Stimulated activated effector memory CD8-positive, alpha-beta T cell treated with anti-CD3 and anti-CD28 coated beads, Interleukin-12 subunit alpha, Interleukin-12 subunit beta, amount 100 ng/mL, for 72 hours (primary cell): ENCODE data around the gene OPRD1.
"Not testable (repeated sequence)": the region's sequence is repeated elsewhere in the genome, so short reads cannot be mapped to it uniquely, and the experiment has no call there.

Experiments used
- ATAC-seq: fragments of 150-1000 bp; cut with Tn5 transposase; 2 replicates; pipeline ENCODE4 v1.10.0; 2021
- DNase-seq, 2 donors: peaks; one replicate each; pipeline ENCODE4 v3.0.0; 2021 to 2022; ENCODE audit warnings: low spot score in 2 of 2
- H3K27ac Mint-ChIP-seq: one replicate; pipeline ENCODE4 v1.8.0; 2022; ENCODE audit warnings: mild to moderate bottlenecking, mixed read lengths
- H3K36me3 Mint-ChIP-seq: one replicate; pipeline ENCODE4 v1.8.0; 2022; ENCODE audit warnings: mild to moderate bottlenecking, mixed read lengths
- H3K4me1 Mint-ChIP-seq: one replicate; pipeline ENCODE4 v1.8.0; 2022; ENCODE audit warnings: mixed read lengths
- H3K4me3 Mint-ChIP-seq: one replicate; pipeline ENCODE4 v1.8.0; 2022; ENCODE audit warnings: mild to moderate bottlenecking, mixed read lengths
- H3K9me3 Mint-ChIP-seq: one replicate; pipeline ENCODE4 v1.8.0; 2022; ENCODE audit warnings: mixed read lengths

The OPRD1 gene

DNA sequence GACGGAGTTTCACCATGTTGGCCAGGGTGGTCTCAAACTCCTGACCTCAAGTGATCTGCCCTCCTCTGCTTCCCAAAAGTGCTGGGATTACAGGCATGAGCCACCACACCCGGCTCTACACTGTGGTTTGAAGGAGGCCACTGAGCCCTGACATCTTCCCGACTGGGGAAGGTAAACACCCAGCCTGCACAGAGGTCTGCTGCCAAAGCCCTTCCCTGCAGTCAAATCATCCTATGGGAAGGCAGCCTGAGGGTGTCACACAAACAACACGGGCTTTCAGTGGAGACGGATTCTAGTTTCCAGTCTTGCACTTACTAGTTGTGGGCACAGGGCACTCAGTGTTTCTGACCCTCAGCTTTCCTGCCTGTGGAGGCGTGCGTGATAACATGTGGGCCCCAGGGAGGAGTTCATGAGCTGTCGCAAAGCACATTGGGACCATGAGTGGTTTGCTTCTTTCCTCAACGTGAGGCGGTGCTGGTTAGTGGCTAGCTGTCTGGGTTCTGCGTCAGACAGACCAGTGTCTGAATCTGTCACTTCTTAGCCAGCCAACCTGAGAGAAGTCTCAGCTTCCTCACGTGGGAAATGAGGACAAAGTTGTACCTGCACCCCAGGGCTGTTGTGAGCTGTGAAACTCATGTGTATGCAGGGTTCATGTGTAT lies 21.5 kb upstream of the OPRD1 start:
- Mint-ChIP-seq H3K27ac (no peak overlapping the region), H3K36me3 (no peaks in the 10 kb centered on the region), H3K9me3 (no peaks in the 10 kb centered on the region), H3K4me1 (peaks cover 4% of the 10 kb centered on the region), H3K4me3 (no peak overlapping the region)
- ATAC-seq (no peak), DNase-seq (no peak)

DNA sequence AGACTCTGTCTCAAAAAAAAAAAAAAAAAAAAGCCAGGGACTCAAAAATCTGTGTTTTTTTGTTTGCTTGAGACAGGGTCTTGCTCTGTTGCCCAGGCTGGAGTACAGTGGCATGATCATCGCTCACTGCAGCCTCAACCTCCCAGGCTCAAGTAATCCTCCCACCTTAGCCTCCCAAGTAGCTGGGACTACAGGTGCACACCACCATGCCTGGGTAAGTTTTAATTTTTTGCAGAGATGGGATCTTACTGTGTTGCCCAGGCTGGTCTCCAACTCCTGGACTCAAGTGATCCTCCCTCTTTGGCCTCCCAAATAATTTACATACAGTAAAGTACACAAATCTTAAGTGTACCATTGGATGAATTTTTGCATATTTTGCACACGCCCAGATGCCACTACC lies 20.0 kb upstream of the OPRD1 start:
- not testable (repeated sequence) for DNase-seq, H3K27ac Mint-ChIP-seq, H3K4me3 Mint-ChIP-seq, ATAC-seq, H3K9me3 Mint-ChIP-seq, H3K36me3 Mint-ChIP-seq, H3K4me1 Mint-ChIP-seq

DNA sequence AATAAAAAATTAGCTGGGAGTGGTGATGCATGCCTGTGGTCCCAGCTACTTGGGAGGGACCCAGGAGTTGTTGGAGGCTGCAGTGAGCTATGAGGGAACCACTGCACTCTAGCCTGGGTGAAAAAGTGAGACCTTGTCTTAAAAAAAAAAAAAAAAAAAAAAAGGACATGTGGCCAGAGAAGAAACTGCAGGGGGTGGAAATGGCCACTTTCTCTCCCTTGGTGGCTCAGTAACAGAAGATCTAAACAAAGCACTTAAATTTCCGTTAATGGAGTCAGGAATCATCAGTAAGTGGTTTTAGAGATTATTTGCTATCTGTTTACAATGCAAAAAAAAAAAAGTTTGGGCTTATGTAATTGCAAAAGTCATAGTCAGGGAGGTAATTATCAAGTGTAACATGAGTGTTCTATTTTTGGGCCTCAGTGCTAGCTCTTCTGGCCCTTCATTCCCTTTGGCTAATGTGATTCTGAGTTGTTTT lies 19.3 kb upstream of the OPRD1 start:
- Mint-ChIP-seq H3K27ac (no peak overlapping the region), H3K36me3 (no peaks in the 10 kb centered on the region), H3K9me3 (no peaks in the 10 kb centered on the region), H3K4me1 (no peaks in the 10 kb centered on the region), H3K4me3 (no peak overlapping the region)
- no peak for ATAC-seq
- no peak for DNase-seq

DNA sequence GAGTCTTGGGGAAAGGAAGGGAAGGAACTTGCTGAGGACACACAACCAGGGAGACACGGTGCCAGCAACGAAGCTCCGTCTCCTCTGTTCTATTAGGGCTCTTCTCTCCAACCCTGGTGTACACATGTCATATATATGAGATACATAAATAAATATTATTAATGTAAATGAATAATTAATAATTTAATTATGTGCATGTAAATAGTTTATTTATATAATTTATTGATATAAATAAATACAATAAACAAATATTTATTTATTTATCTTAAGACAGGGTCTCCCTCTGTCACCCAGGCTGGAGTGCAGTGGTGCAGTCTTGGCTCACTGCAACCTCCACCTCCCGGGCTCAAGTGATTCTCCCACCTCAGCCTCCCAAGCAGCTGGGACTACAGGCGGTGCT lies 17.4 kb upstream of the OPRD1 start:
- H3K36me3 Mint-ChIP-seq: not testable (repeated sequence)

DNA sequence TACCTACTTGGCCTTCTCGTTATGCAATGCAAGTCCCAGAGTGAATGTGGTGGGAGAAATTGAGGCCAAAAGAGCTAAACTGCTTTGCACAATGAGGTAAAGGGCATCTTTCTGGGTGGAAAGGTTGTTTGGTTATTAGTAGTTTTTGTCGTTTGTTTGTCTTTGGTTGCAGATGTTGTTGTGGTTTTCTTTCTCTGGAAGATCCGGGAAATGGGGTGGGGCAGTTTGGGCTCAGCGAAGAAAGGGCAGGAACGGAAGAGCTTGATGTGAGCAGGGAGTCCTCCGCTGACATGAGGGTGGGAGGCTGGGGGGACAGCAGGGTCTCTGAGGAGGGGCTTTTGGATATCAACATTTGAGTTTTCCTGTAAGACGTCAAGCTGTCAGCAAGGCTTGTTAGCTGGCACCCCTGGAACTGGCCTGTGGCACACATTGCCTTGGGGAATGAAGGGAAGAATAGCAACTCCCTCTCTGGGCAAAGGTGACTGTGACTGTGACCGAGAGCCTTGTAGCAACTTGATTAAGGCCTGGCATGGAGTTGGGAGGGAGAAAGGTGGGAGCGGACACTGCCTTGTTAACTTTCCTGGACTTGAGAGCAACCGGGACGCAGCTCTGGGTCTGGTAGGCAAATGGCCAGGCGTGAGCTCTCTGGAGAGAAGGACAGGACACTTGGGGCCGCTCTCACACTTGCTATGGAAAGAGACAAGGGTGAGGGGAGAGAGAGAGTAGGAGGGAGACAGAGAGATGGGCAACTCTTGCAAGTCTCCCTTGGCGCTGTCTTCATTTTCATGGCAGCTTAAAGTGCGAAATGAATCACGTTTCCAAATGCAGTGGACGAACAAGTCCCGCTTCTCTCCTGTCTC lies 15.4 kb upstream of the OPRD1 start:
- Mint-ChIP-seq H3K4me3 (no peak overlapping the region), H3K4me1 (no peaks in the 10 kb centered on the region), H3K36me3 (no peaks in the 10 kb centered on the region), H3K27ac (no peak overlapping the region), H3K9me3 (no peaks in the 10 kb centered on the region)
- no peak for DNase-seq
- no peak for ATAC-seq

More for the DNA sequence above, 17.4 kb upstream of the OPRD1 start:
- H3K4me3 Mint-ChIP-seq, H3K9me3 Mint-ChIP-seq, ATAC-seq, H3K4me1 Mint-ChIP-seq, H3K27ac Mint-ChIP-seq, DNase-seq: not testable (repeated sequence)

DNA sequence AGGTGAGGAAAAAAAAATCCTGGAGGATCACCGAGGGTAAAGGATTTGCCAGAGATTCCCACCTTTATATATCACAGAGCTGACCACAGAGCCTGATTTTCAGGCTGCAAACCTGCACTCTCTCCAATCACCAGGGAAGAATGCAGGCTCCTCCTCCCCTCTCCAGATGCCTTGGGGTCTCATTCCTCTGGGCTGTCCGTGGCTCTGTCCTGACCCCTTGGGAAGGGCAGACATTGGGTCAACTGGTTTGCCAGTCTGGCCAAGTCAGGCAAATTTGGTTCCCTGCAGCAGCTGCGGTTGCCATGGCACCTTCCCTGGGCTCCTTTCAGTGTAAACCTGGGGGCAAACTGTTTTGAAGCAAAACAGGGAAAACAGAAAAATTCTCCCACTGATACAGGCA lies 11.6 kb upstream of the OPRD1 start:
- Mint-ChIP-seq H3K9me3 (no peaks in the 10 kb centered on the region), H3K4me1 (no peaks in the 10 kb centered on the region), H3K27ac (no peak overlapping the region), H3K36me3 (no peaks in the 10 kb centered on the region), H3K4me3 (no peak overlapping the region)
- ATAC-seq (no peak), DNase-seq (no peak)

DNA sequence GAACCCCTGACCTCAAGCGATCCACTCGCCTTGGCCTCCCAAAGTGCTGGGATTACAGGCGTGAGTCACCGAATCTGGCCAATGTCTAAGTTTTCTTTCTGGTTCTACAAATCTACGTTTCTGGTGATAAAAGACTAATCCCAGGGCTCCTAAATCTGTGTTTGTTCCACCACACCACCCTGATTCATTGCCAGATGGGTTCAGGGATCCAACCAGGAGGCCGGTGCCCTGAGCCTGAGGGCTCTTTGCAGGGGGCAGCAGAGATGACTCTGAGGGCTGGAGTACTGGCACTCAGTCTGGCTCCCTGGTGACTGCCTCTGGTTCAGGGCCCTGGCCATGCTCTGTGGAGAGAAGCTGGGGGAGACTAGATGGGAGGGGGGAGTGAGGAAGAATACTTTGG lies 10.5 kb upstream of the OPRD1 start:
- H3K27ac Mint-ChIP-seq: no peak overlapping the region
- H3K4me1 Mint-ChIP-seq: no peaks in the 10 kb centered on the region
- ATAC-seq (no peak), DNase-seq (no peak)
- no peaks in the 10 kb centered on the region for H3K9me3 Mint-ChIP-seq
- H3K36me3 Mint-ChIP-seq: no peaks in the 10 kb centered on the region
- H3K4me3 Mint-ChIP-seq: no peak overlapping the region

DNA sequence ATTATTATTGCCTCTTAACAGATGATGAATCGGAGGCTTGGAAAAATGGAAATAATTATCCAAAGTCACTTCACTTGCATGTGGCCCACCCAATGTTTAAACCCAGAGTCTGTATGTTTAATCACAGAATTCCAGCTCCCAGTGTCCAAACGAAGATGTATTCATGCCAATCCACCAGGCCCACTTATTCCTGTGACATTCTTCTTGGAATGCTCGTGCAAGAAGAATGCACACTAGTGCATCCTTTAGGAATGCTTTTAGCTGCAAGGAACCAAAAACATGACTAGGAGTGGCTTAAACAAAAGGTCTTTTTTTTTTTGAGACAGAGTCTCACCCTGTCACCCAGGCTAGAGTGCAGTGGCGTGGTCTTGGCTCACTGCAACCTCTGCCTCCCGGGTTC lies 8.9 kb upstream of the OPRD1 start:
- ATAC-seq: no peak

DNA sequence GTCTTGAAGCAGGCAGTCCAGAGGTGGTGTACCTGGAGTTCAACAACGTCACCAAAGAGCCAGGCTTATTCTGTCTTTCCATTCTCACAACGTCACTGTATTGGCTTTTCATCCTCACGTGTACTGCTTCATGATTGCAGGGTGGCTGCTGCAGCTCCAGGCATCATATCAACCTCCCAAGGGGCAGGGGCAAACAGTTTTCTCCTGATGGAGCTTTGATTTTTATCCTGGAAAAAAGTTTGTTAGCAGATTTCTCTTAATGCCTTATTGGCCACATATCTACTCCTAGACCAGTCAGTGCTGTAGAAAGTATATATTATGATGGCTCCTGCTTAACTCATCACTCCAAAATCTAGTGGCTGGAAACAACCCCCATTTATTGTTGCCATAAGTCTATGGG lies 8.3 kb upstream of the OPRD1 start:
- Mint-ChIP-seq H3K4me3 (no peak overlapping the region), H3K36me3 (no peaks in the 10 kb centered on the region), H3K9me3 (no peaks in the 10 kb centered on the region), H3K27ac (no peak overlapping the region), H3K4me1 (no peaks in the 10 kb centered on the region)
- no peak for ATAC-seq
- no peak for DNase-seq

More for the DNA sequence above, 8.9 kb upstream of the OPRD1 start:
- H3K9me3 Mint-ChIP-seq: no peaks in the 10 kb centered on the region
- H3K27ac Mint-ChIP-seq: no peak overlapping the region
- H3K4me3 Mint-ChIP-seq: no peak overlapping the region
- H3K4me1 Mint-ChIP-seq: no peaks in the 10 kb centered on the region
- H3K36me3 Mint-ChIP-seq: no peaks in the 10 kb centered on the region
- DNase-seq: no peak

DNA sequence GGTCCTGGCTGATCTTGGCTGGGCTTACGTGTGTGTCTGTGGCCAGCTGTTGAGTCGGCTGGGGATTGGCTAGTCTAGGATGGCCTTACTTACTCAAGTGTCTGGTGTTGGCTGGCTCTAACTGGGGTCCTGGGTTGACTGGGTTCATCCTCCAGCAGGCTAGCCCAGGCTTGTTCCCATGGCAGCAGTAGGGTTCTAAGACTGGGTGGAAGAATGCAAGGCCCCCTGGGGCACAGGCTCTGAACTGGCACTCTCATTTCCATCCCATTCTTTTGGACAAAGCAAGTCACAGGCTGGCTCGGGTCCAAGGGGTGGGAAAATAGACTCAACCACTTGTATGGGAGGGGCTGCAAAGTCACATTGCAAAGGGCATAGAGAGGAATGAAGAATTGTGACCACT lies 7.9 kb upstream of the OPRD1 start:
- Mint-ChIP-seq H3K9me3 (no peaks in the 10 kb centered on the region), H3K36me3 (no peaks in the 10 kb centered on the region), H3K27ac (no peak overlapping the region), H3K4me1 (no peaks in the 10 kb centered on the region), H3K4me3 (no peak overlapping the region)
- DNase-seq (no peak), ATAC-seq (no peak)

DNA sequence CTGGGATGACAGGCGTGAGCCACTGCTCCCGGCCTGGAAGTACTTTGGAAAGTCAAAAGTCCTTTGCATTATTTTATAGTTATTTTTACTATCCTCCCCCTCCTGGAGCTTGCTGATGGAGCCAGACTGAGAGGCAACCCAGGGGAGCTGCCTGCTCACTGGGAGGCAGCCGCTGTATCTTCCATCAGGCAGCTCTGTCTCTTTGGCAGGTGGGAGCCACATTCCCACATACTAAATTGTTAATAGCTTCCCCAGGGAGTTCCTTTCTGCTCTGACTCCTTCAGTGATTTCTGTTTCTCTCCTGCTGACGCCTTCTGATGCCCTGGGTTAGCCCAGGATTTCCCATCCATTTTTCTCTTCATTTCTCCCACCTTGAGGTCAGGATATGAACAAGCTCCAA lies 4.9 kb upstream of the OPRD1 start:
- no peak for DNase-seq
- H3K4me3 Mint-ChIP-seq: no peak overlapping the region
- H3K36me3 Mint-ChIP-seq: no peaks in the 10 kb centered on the region
- no peak for ATAC-seq
- H3K27ac Mint-ChIP-seq: no peak overlapping the region
- H3K9me3 Mint-ChIP-seq: no peaks in the 10 kb centered on the region
- H3K4me1 Mint-ChIP-seq: no peaks in the 10 kb centered on the region

DNA sequence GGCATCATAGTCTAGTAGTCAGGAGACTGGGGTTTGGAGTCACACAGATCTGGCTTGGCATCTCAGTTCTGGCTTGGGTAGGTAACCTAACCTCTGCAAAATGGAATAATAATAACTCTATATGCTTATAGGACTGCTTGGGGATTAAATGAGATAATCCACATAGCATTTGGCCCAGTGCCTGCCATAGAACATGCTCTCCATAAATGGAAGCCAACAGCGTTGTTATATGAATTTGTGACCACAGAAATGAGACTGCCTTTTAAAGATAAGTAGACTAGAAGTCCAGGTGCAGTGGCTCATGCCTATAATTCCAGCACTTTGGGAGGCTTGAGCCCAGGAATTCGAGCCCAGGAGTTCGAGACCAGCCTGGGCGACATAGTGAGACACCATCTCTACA lies 4.0 kb upstream of the OPRD1 start:
- DNase-seq: no peak
- no peak for ATAC-seq
- H3K36me3 Mint-ChIP-seq: no peaks in the 10 kb centered on the region
- no peaks in the 10 kb centered on the region for H3K4me1 Mint-ChIP-seq
- no peak overlapping the region for H3K27ac Mint-ChIP-seq
- no peak overlapping the region for H3K4me3 Mint-ChIP-seq
- no peaks in the 10 kb centered on the region for H3K9me3 Mint-ChIP-seq

DNA sequence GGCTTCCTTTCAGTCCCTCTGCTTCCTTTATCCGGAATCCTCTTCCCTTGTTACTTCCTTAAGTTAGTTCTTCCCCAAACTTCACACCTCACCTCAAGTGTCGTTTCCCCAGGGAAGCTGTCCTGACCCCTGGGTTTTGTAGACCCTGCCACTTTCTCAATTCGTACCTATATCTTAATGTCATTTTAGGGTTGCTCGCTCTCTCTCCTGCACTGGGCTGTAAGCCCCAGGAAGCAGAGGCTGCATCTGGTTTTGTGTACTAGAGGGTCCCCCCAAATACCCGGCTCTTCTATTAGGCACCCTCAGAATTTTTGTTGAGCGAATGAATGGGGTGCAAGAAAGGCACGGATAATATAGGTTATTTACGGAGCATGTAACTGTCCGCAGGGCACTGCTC lies 603 bp upstream of the OPRD1 start:
- Mint-ChIP-seq H3K27ac (no peak overlapping the region), H3K4me1 (no peaks in the 10 kb centered on the region), H3K36me3 (no peaks in the 10 kb centered on the region), H3K9me3 (no peaks in the 10 kb centered on the region), H3K4me3 (no peak overlapping the region)
- ATAC-seq: no peak
- DNase-seq: no peak

DNA sequence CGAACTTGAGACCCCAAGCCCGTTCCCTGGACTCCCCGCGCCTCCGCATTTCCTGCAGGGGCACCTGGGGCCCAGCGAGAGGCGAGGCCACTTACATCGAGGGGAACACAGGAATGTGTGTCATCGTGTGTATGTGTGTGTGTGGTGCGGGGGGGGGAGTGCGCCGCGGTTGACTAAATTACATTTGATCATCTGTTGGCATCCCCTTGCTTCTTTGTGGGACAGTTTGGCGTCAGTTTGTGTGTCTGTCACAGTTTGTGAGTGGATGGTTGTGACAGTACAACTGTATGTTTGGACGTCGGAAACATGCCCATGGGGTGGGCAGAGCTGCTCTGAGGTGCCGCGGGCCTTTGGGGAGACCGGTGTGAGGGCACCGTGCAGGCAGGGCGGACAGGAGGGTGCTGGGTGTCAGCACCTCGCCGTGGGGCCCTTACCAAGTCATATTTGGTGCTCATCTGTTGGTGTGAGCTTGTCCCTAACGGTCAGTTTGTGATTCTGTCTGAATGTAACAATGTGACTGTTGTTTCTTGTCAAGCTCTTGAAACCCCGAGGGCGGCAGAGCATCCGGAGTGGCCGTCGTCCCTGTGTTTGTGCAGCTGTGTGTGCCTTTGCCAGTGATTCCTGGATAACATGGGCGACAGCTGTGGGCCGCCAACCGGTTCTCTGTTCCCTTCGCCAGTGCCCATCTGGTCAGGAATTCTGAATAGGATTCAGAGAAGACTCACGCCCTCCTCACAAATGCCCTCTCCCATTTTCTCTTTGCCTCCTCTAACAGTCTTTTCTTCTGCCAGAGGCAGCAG lies 899 bp downstream of the OPRD1 start:
- no peak for DNase-seq
- H3K27ac Mint-ChIP-seq: no peak overlapping the region
- no peaks in the 10 kb centered on the region for H3K36me3 Mint-ChIP-seq
- ATAC-seq: no peak
- H3K9me3 Mint-ChIP-seq: no peaks in the 10 kb centered on the region
- H3K4me1 Mint-ChIP-seq: no peaks in the 10 kb centered on the region
- H3K4me3 Mint-ChIP-seq: no peak overlapping the region

DNA sequence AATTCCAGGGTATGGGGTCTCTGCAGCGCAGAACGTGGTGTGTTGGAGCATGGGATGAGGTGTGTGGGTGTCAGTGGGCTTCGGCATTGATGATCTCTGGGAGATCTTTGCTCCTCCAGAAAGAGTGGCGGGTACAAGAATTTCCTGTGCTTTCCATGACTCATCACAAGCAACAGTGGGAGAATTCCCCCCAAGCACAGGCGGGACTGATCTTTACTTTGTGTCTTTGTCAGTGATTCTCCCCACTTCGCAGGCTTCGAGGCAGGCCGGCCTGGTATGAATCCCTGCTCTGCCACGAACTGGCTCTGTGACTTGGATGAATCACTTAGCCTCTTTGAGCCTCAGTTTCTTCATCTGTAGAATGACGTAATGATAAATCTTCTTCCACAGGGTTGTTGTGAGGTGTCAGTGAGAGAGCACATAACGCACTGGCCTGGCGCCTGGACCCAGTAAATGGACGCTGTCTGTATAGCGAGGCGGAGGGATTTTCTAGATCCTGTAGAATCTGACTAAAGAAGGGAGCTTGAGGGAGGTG lies 2.0 kb downstream of the OPRD1 start:
- no peaks in the 10 kb centered on the region for H3K9me3 Mint-ChIP-seq
- ATAC-seq (no peak), DNase-seq (no peak)
- no peaks in the 10 kb centered on the region for H3K36me3 Mint-ChIP-seq
- H3K27ac Mint-ChIP-seq: no peak overlapping the region
- no peaks in the 10 kb centered on the region for H3K4me1 Mint-ChIP-seq
- H3K4me3 Mint-ChIP-seq: no peak overlapping the region
